ENCODE data around the gene PSMB1. TPM values are rescaled to one million over a fixed set of nuclear protein-coding genes. Genes with fewer than 3 reads are reported as not detected.
"Not testable (repeated sequence)": the region's sequence is repeated elsewhere in the genome, so short reads cannot be mapped to it uniquely, and the experiment has no call there.

PSMB1 gene
- total RNA-seq, 1 donor from 2014 or later = 175 TPM

GRCh38 chr6:170505306-170505705 is 47.8 kb downstream of the PSMB1 start:
- no peak for DNase-seq (ENCODE audit: low read depth, low spot score)
- no peaks in the 10 kb centered on the region for H3K4me1 Mint-ChIP-seq
- peaks cover 13% of the 10 kb centered on the region for H3K36me3 Mint-ChIP-seq (ENCODE audit: low read depth)
- H3K27me3 Mint-ChIP-seq (ENCODE audit: low read depth) = peaks cover 25% of the 10 kb centered on the region
- H3K27ac Mint-ChIP-seq (ENCODE audit: unreplicated experiment) = no peak overlapping the region
- H3K4me3 Mint-ChIP-seq = no peak overlapping the region
- peaks cover 21% of the 10 kb centered on the region for H3K9me3 Mint-ChIP-seq
- no peak for TF ChIP-seq CTCF (conservative IDR thresholded peaks at IDR 0.05)

- Mint-ChIP-seq H3K36me3 (ENCODE audit: low read depth) (peaks cover 13% of the 10 kb centered on the region), H3K9me3 (peaks cover 22% of the 10 kb centered on the region), H3K4me1 (no peaks in the 10 kb centered on the region), H3K27me3 (ENCODE audit: low read depth) (peaks cover 29% of the 10 kb centered on the region), H3K4me3 (no peak overlapping the region), H3K27ac (ENCODE audit: unreplicated experiment) (no peak overlapping the region)
- DNase-seq (ENCODE audit: low read depth, low spot score) = no peak
- TF ChIP-seq CTCF (conservative IDR thresholded peaks at IDR 0.05) = no peak
These were observed 48.6 kb downstream of the PSMB1 start for GRCh38 chr6:170504479-170504878.

- H3K4me1 Mint-ChIP-seq = no peaks in the 10 kb centered on the region
- H3K27ac Mint-ChIP-seq (ENCODE audit: unreplicated experiment) = no peak overlapping the region
- H3K36me3 Mint-ChIP-seq (ENCODE audit: low read depth) = peaks cover 13% of the 10 kb centered on the region
- no peak for DNase-seq (ENCODE audit: low read depth, low spot score)
- H3K27me3 Mint-ChIP-seq (ENCODE audit: low read depth) = peaks cover 29% of the 10 kb centered on the region
- no peak for TF ChIP-seq CTCF (conservative IDR thresholded peaks at IDR 0.05)
- H3K4me3 Mint-ChIP-seq = no peak overlapping the region
- peaks cover 22% of the 10 kb centered on the region for H3K9me3 Mint-ChIP-seq
These were observed 49.7 kb downstream of the PSMB1 start for GRCh38 chr6:170503414-170503761.

GRCh38 chr6:170502733-170503413 is 50.2 kb downstream of the PSMB1 start:
- not testable (repeated sequence) for DNase-seq (ENCODE audit: low read depth, low spot score); H3K27ac Mint-ChIP-seq (ENCODE audit: unreplicated experiment); H3K4me3 Mint-ChIP-seq; H3K4me1 Mint-ChIP-seq
- Mint-ChIP-seq H3K9me3 (peaks cover 22% of the 10 kb centered on the region), H3K36me3 (ENCODE audit: low read depth) (peaks cover 13% of the 10 kb centered on the region), H3K27me3 (ENCODE audit: low read depth) (peaks cover 29% of the 10 kb centered on the region)

- not testable (repeated sequence) for H3K4me1 Mint-ChIP-seq; H3K27ac Mint-ChIP-seq (ENCODE audit: unreplicated experiment); DNase-seq (ENCODE audit: low read depth, low spot score); H3K4me3 Mint-ChIP-seq
- Mint-ChIP-seq H3K27me3 (ENCODE audit: low read depth) (peaks cover 29% of the 10 kb centered on the region), H3K9me3 (peaks cover 22% of the 10 kb centered on the region), H3K36me3 (ENCODE audit: low read depth) (peaks cover 13% of the 10 kb centered on the region)
These were observed 50.8 kb downstream of the PSMB1 start for GRCh38 chr6:170502268-170502667.

GRCh38 chr6:170500955-170501590 is 52.0 kb downstream of the PSMB1 start:
- H3K4me3 Mint-ChIP-seq = no peak overlapping the region
- no peak for DNase-seq (ENCODE audit: low read depth, low spot score)
- H3K27me3 Mint-ChIP-seq (ENCODE audit: low read depth) = peaks cover 29% of the 10 kb centered on the region
- H3K27ac Mint-ChIP-seq (ENCODE audit: unreplicated experiment) = no peak overlapping the region
- TF ChIP-seq CTCF (conservative IDR thresholded peaks at IDR 0.05) = no peak
- peaks cover 14% of the 10 kb centered on the region for H3K4me1 Mint-ChIP-seq
- H3K36me3 Mint-ChIP-seq (ENCODE audit: low read depth) = peaks cover 13% of the 10 kb centered on the region
- peaks cover 22% of the 10 kb centered on the region for H3K9me3 Mint-ChIP-seq
